ENCODE results near the gene AGAP3.

AGAP3 gene

GRCh38 chr7:151123158-151123821, 37.0 kb downstream of the AGAP3 start:
- no peak for DNase-seq (ENCODE audit: low read depth)

- DNase-seq (ENCODE audit: low read depth), result peak; percentile 68
Measured at GRCh38 chr7:151123822-151124464, 37.7 kb downstream of the AGAP3 start.

- DNase-seq (ENCODE audit: low read depth), result no peak
Measured at GRCh38 chr7:151124481-151124880, 38.2 kb downstream of the AGAP3 start.

GRCh38 chr7:151124899-151125399, 38.7 kb downstream of the AGAP3 start:
- no peak for DNase-seq (ENCODE audit: low read depth)

GRCh38 chr7:151125470-151125845, 39.2 kb downstream of the AGAP3 start:
- no peak for DNase-seq (ENCODE audit: low read depth)

GRCh38 chr7:151125846-151126481, 39.7 kb downstream of the AGAP3 start:
- DNase-seq (ENCODE audit: low read depth), result no peak

- no peak for DNase-seq (ENCODE audit: low read depth)
Measured at GRCh38 chr7:151126491-151127137, 40.3 kb downstream of the AGAP3 start.

- DNase-seq (ENCODE audit: low read depth), result no peak
Measured at GRCh38 chr7:151128144-151128543, 41.9 kb downstream of the AGAP3 start.

- no peak for DNase-seq (ENCODE audit: low read depth)
Measured at GRCh38 chr7:151128716-151129115, 42.4 kb downstream of the AGAP3 start.

- no peak for DNase-seq (ENCODE audit: low read depth)
Measured at GRCh38 chr7:151129117-151129959, 43.1 kb downstream of the AGAP3 start.

GRCh38 chr7:151129960-151130591, 43.8 kb downstream of the AGAP3 start:
- DNase-seq (ENCODE audit: low read depth), result no peak

- no peak for DNase-seq (ENCODE audit: low read depth)
Measured at GRCh38 chr7:151130741-151131157, 44.5 kb downstream of the AGAP3 start.

GRCh38 chr7:151131224-151131591, 44.9 kb downstream of the AGAP3 start:
- DNase-seq (ENCODE audit: low read depth), result no peak

GRCh38 chr7:151131592-151132293, 45.5 kb downstream of the AGAP3 start:
- DNase-seq (ENCODE audit: low read depth), result no peak

GRCh38 chr7:151132461-151133205, 46.4 kb downstream of the AGAP3 start:
- DNase-seq (ENCODE audit: low read depth), result no peak

- DNase-seq (ENCODE audit: low read depth), result no peak
Measured at GRCh38 chr7:151133266-151133985, 47.2 kb downstream of the AGAP3 start.

- DNase-seq (ENCODE audit: low read depth), result no peak
Measured at GRCh38 chr7:151133986-151134742, 47.9 kb downstream of the AGAP3 start.

- no peak for DNase-seq (ENCODE audit: low read depth)
Measured at GRCh38 chr7:151134743-151135524, 48.7 kb downstream of the AGAP3 start.
